GM21717 (cell line): ENCODE data around the gene RBM39.
"Not testable (repeated sequence)": the region's sequence is repeated elsewhere in the genome, so short reads cannot be mapped to it uniquely, and the experiment has no call there.

Source experiments
- ATAC-seq: cut with Tn5 transposase; IDR thresholded peaks from one replicate; pipeline ENCODE4 v1.9.1; 2021; ENCODE audit warnings: mild to moderate bottlenecking, moderate library complexity; ENCODE audit not compliant: unreplicated experiment

Gene RBM39

DNA sequence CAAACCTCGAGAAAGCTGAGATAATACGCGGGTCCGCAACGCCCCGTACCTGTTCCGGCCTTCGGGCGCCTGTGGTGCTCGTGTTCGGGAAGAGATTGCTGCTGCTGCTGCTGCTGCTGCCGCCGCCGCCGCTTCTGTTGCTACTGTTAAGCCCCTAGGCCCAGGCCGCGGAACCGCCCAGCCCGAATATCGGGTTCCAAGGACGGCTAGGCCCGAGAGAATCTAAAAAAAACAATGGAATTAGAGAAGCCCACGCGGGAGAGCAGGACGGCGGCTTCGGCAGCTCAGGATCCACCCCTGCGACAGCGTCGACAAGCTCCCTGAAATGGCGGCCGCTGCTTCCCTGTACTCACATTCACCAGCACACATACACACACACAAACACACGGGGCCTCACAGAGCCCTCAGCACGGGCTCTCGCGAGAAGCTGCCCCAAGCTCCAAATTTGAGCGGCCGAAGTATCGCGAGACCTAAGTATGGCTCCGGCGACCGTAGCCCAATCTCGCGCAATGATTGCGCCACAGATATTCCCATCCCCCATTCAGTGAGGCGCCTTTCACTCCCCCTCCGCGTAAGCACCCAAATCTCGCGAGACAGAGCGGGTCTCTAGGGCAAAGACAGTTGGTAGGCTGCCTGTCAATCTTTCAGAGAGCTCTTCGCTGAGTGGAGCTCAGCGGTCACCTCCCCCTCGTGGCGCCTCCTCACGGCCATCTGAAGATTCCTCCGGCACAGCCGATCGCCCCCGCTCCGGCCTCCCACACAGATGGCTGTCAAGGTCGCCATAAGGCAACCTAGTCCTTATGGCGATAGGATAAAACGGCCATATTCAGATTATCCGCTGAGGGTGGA, at the start of gene RBM39:
TSS of gene RBM39 (minus strand) at position 369 of the 849 bp plus-strand sequence. CDS start 1,386 bp downstream, outside the sequence.
- peak; percentile 86 for ATAC-seq

DNA sequence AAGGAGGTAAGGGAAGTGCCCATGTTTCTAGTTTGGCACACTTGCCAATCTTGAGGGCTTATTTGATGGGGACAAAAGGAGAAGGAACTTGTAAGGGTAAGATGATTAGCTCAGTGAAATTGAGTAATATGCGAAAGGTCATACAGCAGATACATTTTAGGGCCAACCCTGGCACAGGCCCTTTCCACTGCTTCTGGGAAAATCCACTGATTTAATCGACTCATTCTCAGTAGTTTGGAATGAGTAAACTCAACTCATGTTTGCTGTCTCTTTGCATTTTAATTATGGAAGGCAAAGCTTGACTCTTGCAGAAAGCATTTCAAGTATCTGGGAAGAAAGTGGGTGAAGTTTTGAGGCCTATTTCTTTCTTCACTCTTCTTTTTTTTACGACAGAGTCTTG, 49.8 kb upstream of the RBM39 start:
- ATAC-seq: no peak

DNA sequence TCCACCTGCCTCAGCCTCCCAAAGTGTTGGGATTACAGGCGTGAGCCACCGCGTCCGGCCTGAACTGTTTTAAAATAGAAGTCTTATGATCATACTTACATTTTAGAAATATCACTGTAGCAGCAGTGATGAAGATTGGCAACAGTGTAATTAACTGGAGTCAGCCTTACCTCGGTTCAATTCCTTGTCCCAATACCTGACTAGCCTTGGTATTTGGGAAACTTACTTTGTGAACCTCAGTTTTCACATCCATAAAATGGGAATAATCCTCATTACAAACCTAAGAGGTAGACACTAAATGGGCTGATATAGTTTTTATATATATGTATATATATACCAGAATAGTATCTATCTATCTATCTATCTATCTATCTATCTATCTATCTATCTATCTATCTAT, 49.0 kb upstream of the RBM39 start:
- no peak for ATAC-seq

DNA sequence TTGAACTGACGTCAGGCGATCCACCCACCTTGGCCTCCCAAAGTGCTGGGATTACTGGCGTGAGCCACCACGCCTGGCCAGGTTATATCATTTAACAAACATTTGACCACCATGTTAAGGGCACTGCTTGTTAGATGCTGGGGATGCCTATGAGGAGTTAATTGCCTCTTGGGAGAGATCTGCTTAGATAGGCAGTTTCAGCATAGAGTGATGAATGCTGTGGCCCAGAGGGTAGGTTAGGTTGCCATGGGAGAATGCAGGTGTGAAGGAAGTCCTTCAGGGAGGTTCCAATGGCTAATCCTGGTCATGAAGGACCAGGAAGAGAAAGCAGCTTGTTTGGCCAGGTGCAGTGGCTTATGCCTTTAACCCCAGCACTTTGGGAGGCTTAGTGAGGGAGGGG, 46.7 kb upstream of the RBM39 start:
- no peak for ATAC-seq

DNA sequence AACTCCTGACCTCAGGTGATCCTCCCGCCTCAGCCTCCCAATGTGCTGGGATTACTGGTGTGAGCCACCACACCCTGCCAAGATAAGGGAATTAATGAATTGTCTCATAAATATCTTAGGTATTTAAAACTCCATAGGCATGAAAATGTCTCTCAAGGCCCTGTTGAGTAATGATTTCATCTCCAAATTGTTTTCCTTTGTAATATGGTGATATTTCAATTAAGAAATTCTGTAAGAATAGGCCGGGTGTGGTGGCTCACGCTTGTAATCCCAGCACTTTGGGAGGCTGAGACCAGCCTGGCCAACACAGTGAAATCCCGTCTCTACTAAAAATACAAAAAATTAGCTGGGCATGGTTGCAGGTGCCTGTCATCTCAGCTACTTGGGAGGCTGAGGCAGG, 43.5 kb upstream of the RBM39 start:
- ATAC-seq: not testable (repeated sequence)

- not testable (repeated sequence) for ATAC-seq
Measured at GRCh38 chr20:35783811-35784210, 41.8 kb upstream of the RBM39 start.

- ATAC-seq: no peak
Measured at GRCh38 chr20:35776513-35777101, 34.5 kb upstream of the RBM39 start.

GRCh38 chr20:35774391-35774790, 32.3 kb upstream of the RBM39 start:
- no peak for ATAC-seq

GRCh38 chr20:35773154-35773751, 31.2 kb upstream of the RBM39 start:
- no peak for ATAC-seq

GRCh38 chr20:35772563-35773058, 30.6 kb upstream of the RBM39 start:
- ATAC-seq: no peak

DNA sequence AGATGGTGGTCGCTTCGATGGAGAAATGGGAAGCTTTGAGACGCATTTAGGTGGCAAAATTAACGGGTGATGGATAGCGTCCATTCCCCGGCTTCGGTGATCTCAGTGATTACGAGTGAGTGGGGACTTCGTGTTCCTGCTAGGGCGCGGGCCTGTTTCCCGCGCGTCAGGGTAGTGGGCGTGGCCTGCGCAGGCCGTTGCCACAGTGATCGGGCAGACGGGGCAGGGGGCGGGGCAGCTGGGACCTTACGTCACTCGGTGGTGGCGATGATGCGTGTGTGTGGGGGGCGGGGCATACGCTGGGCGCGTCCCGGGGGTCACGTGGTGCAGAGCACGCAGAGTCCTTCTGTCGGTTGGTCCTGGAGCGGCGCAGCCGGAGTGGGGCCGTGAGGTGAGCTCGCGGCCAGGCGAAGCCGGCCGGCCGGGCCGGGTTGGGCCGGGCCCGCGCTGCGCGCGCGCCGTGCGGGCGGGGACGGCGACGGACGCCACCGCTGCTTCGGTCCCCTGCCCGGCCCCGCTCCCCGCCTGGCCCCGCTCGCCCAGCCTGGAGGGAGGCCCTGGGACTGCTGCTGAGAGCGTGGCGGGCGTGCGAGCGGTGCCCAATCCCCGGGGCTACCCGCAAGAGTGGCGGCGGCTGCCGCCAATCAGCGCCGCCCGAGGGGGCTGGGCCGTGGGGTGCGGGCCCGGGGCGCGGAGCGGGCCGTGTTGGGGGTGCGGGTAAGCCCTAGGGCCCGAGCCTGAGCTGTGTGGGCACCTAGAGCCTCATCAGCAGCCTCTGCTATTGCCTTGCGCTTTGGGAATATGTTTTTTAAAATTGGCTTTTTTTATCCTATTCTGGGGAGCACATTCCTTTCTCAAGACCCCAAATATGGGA, 29.9 kb upstream of the RBM39 start, which contains the start of gene PHF20:
TSS of gene PHF20 (plus strand) at position 327 of the 874 bp plus-strand sequence. CDS start 29,508 bp downstream, outside the sequence.
- ATAC-seq: peak; percentile 83

- ATAC-seq: no peak
Measured at GRCh38 chr20:35771367-35771688, 29.3 kb upstream of the RBM39 start.

GRCh38 chr20:35768731-35769664, 26.9 kb upstream of the RBM39 start:
- ATAC-seq: no peak

DNA sequence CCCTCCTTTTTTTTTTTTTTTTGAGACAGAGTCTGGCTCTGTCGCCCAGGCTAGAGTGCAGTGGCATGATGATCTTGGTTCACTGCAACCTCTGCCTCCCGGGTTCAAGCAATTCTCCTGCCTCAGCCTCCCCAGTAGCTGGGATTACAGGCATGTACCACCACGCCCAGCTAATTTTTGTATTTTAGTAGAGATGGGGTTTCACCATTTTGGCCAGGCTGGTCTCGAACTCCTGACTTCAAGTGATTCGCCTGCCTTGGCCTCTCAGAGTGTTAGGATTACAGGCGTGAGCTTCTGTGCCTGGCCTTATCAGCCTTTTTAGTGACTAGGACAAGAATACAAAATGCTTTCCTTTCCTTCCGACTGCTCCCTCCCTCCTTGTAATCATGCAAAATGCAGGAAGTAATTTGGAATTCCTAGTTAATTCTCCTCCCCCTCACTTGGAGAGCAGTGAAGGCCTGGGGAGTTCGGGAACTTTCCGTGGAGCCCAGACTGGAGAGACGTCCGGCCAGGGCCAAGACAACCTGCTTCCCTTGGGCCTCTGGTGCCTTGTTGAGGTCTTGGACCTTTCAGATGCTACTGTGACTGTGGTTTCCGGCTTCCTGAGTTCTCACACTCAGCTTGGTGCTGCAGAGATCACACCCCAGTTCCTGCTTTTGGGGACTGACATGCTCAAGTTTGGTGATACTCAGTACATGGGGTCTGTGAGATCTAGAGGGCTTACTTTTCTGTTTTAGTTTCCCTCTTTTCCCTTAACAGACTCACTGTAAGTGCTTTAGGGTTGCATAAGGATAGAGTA, 25.8 kb upstream of the RBM39 start:
- no peak for ATAC-seq

- ATAC-seq: no peak
Measured at GRCh38 chr20:35766843-35767242, 24.8 kb upstream of the RBM39 start.

GRCh38 chr20:35764936-35765335, 22.9 kb upstream of the RBM39 start:
- not testable (repeated sequence) for ATAC-seq

DNA sequence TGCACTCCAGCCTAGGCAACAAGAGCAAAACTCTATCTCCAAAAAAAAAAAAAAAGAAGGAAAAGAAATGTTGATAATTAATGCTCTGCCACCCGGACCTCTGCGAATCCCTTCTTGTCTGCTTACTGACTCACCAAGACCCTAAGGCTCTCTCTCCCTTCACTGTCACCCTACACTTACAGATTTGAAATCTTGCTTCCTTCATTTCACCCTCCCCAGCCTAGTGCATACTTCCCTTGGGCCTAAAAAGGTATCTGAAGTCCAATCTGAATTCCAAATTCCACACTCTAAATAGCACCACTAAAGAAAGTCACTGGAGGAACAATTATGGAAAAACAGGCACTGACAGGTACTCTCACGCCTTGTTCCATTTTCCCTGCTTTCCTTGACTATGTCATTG, 20.4 kb upstream of the RBM39 start:
- no peak for ATAC-seq

- not testable (repeated sequence) for ATAC-seq
Measured at GRCh38 chr20:35761548-35761947, 19.5 kb upstream of the RBM39 start.
